GM18520 (cell line): ENCODE measurements around the gene LTA.
A peak's percentile ranks its signal among the peaks of the same experiment; 100 is the strongest.
"Not testable (repeated sequence)": the region's sequence is repeated elsewhere in the genome, so short reads cannot be mapped to it uniquely, and the experiment has no call there.

Source experiments
- ATAC-seq: cut with Tn5 transposase; IDR thresholded peaks from one replicate; pipeline ENCODE4 v1.9.1; 2021; ENCODE audit not compliant: unreplicated experiment

The LTA gene

GRCh38 chr6:31541658-31542521, 30.2 kb upstream of the LTA start, which contains the start of gene DDX39B:
Gene DDX39B (minus strand): TSS chr6:31542003. CDS start chr6:31540532, 1,471 bp downstream.
- peak; percentile 54 for ATAC-seq

DNA sequence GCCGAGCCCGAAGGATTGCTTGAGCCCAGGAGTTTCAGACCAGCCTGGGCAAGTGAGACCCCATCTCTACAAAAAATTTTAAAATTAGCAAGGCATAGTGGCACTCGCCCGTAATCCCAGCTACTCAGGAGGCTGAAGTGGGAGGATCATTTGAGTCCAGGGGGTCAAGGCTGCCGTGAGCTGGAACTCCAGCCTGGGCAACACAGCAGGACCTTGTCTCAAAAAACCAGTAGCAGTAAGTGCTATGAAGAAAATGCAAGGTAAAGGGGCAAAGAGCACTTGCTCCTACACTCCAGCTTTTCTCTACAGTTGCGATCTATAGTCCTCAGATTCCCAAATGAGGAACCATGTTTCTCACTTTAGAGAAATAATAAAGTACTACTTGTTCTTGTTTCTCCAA, 28.4 kb upstream of the LTA start:
- no peak for ATAC-seq

GRCh38 chr6:31544676-31545075, 27.4 kb upstream of the LTA start:
- ATAC-seq, result no peak

- ATAC-seq, result no peak
These were observed 26.8 kb upstream of the LTA start for GRCh38 chr6:31545291-31545690.

GRCh38 chr6:31546339-31546957, 25.6 kb upstream of the LTA start, which contains the start of gene ATP6V1G2:
Gene ATP6V1G2 (minus strand): TSS chr6:31546608. CDS start chr6:31546559, 49 bp downstream.
- peak; percentile 47 for ATAC-seq

- peak; percentile 56 for ATAC-seq
These were observed 24.9 kb upstream of the LTA start, which contains the start of gene NFKBIL1 for GRCh38 chr6:31546958-31547726. Gene NFKBIL1 (plus strand): TSS chr6:31547608. CDS start chr6:31547695, 87 bp downstream.

DNA sequence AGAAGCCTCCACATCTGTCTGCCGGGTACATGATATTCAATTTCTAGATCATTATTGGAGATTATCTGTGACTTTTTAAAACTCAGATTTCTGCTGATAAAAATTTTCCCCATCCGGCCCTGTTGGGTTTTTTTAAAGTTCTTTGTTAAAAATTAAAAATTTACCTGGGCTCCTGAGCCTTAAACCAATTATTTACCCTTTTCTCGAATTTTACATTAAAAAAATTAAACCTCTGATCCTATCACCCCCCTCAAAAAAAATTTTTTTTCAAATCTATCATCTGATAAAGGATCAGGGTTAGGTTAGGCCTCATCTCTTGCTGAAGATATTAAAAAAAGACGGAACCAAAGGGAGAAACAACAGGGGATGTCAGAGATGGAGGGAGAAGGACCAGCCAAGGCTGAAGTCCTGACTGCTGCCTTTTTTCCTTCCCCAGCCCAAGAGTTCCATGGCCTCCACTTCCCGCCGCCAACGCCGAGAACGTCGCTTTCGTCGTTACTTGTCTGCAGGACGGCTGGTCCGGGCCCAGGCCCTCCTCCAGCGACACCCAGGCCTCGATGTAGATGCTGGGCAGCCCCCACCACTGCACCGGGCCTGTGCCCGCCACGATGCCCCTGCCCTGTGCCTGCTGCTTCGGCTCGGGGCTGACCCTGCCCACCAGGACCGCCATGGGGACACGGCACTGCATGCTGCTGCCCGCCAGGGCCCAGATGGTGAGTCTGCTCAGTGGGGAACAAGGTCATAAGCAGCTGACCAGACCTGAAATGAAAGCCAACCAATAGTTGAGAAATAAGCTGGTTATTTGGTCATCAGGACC, 24.2 kb upstream of the LTA start:
- no peak for ATAC-seq

DNA sequence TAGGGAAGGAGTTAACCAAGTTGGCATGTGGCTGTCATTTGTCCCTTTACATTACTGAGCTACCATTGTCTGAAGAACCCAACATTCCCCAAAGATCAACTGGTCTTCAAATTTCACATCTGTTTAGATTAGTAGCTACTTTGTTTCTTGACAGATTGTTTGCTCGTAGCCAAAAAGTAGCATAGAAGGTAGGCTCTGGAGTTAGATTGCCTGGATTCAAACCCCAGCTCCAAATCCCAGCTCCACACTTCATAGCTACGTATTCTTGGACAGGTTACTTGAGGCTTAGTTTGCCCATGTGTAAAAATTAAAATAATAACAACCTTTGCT, 23.6 kb upstream of the LTA start:
- no peak for ATAC-seq

DNA sequence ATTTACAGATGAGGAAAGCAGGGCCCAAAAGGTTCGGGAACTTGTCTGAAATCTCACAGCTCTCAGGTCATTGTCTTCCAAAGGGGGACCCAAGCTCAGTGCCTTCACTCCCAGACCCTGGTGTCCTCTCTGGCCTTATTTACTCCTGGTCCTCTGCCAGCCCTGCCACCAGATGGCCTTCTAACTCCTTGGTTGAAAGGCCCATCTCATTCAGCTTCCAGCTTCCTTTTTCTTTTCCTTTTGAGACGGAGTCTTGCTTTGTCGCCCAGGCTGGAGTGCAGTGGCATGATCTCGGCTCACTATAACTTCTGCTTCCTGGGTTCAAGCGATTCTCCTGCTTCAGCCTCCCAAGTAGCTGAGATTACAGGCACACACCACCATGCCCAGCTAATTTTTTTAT, 20.7 kb upstream of the LTA start:
- not testable (repeated sequence) for ATAC-seq

DNA sequence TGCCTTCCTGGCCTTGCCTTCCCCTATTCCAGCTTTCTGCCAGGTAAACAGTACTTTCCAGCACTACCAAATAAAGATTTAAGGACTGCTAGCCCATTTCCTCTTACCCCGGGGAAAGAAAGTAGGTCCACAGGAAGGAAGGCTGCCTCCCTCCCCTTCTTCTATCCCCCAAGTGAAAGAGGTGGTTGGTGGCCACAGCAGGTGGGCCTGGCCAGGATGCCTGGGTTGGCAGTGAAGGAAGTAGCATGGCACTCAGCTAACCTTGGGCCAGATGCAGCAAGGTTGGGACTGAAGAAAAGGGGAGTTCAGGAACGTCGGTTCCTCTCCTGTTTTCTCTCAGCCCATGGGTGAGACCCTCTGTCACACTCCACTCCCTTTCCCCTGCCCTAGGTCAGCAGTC, 15.8 kb upstream of the LTA start:
- no peak for ATAC-seq

GRCh38 chr6:31557443-31558317, 14.4 kb upstream of the LTA start:
- no peak for ATAC-seq

GRCh38 chr6:31558318-31558625, 13.8 kb upstream of the LTA start:
- no peak for ATAC-seq

DNA sequence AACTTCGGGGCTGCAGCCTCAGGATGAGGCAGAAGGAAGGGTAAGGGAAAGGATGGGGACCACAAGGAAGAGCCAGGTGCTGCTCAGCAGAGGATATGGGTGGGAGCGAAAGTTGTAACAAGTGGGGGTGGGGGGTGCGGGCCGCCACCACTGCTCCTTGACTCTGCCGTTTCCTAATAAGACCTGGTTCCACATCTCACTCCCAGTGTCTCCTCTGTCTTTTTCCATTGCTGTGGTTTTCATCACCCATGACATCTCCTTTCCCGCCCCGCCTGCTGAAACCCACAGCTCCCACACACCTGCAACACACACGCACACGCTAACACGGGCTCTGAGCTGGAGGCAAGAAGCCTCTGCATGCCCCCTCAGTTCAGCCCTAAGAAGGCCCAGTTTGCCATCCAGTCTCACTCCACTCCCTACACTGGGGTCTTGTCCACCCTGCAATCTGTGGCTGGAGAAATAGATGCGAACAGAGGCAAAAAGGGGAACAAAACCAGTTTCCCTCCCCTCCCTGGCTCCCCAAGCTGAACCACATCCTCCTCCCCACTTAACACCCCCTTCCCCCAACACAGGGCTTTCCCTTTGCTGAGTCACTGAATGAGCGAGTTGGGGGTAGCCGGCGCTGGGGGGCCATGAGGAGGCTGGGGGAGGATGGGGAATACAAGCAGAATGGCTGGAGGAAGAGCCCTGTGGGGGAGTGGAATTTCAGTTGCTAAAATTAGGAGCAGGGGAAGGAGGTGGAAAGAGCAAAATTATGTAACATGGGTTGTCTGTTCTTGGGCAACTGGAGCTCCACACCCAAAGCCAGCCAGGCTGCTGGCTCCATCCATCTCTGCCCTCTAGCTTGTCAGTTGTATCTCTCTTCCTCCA, 13.2 kb upstream of the LTA start:
- ATAC-seq, result no peak

DNA sequence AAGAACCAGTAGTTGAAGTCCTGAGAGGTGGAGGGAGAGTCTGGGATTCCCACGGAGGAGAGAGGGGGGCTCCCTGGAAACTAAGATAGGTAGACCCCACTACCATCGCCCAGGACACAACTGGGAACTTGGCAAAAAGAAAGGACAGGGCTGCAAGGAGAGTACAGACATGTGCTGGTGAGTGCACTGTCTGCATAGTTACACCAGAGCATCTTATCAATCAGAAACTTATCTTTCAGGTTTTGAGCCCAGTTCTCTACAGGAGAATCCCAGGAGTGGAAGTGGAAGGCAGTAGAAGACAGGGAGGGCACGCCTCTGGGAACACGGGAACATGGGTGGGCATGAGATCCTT, 12.5 kb upstream of the LTA start:
- no peak for ATAC-seq

DNA sequence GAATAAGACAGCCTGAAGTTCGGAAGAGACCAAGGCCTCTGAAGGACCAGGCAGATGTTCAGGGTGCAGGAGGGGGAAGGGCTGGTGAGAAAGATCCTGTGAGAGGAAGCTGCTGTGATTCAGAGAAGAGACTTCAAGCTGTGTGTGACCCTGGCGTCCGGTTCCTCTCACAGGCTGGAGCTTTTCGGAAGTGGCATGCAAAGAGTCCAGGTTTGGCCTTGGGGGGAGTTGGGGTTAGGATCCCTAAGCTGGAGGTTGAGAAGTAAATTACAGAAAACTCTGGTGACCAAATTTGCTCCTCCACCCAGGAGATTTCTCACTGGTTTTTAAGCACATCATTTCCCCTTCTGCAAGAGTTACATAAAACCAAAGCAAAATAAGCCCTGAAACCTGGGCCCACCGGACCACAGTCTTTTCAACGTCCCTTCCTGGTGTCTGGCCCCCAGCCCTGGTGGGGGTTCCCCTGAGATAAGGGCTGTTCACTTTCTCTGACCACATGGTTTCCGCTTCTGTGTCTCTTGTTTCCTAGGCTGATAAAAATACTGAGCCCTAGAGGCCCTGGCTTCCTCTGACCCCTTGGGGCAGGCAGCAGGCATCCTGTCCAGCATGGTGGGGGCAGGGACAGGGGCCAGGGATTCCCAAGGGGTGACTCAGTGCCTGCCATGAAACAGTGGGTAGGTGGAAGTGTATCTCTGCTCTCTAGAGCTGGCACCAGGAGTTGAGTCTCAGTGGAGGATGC, 12.0 kb upstream of the LTA start:
- ATAC-seq, result peak; percentile 45

DNA sequence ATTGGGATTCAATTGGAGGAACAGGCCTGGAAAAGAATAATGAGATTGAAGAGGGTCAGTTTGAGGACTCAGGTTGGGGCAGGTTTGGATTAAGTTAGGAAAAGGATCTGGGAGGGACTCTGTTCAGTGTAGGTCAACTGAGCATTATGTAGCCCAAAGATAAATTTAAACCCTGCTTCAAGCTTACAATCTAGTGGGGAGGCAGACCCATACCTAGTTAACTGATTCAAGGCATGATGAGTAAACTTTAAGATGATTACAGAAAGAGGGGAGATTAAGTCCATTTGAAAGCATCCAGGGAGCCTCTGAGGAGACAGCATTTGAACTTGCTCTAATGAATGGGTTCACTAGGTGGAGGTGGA, 11.4 kb upstream of the LTA start:
- no peak for ATAC-seq

- no peak for ATAC-seq
These were observed 4.3 kb upstream of the LTA start for GRCh38 chr6:31567531-31568370.

GRCh38 chr6:31568537-31568961, 3.5 kb upstream of the LTA start:
- peak; percentile 56 for ATAC-seq
